Activated T-helper 1 cell treated with Interleukin-2 at 50 U/mL for 16 hours (primary cell): ENCODE results near the gene FAM169A.
"Not testable (repeated sequence)": the region's sequence is repeated elsewhere in the genome, so short reads cannot be mapped to it uniquely, and the experiment has no call there.

Source experiments
- DNase-seq: peaks from one replicate; pipeline ENCODE4 v3.0.0-alpha.2; 2020; ENCODE audit warnings: low read depth

FAM169A gene

DNA sequence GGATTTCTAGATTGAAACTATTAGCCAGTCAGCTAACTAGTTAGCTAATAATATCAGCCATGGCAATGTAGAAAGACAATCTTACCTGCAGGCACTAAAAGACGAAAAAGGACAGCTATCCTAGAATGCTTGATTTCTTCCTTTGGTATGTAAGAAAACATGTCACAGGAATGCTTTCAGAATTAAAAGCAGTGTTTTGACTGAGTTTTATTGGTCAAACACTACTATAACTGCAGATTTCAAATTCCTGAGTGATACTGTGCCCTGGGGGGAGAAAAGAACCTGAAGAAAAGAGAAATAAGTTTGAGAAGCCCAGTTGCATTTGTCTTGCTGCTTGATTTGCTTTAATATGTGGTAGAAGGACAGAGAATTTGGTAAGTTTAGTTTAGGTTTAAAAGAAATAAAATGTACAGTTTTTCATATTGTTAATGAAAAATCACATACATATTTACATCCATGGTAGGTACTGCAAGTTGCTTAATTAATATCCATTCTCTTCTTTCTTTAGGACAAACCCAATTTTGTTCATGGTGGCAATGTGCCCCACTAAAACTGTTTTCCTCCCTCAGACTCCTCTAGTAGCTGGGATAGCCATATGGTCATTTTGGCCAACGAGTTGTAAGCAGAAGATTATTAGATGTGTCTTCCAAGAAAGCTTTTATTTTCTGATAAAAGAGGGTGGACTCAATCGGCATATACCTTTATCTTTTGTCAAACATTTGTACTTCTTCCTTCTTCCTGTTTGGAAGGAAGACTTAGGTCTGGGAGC lies 4.3 kb upstream of the FAM169A start:
- DNase-seq = no peak

- not testable (repeated sequence) for DNase-seq
These were observed 3.2 kb upstream of the FAM169A start for GRCh38 chr5:74869414-74869813.

GRCh38 chr5:74866596-74867162 lies 492 bp upstream of the FAM169A start:
- DNase-seq = no peak

DNA sequence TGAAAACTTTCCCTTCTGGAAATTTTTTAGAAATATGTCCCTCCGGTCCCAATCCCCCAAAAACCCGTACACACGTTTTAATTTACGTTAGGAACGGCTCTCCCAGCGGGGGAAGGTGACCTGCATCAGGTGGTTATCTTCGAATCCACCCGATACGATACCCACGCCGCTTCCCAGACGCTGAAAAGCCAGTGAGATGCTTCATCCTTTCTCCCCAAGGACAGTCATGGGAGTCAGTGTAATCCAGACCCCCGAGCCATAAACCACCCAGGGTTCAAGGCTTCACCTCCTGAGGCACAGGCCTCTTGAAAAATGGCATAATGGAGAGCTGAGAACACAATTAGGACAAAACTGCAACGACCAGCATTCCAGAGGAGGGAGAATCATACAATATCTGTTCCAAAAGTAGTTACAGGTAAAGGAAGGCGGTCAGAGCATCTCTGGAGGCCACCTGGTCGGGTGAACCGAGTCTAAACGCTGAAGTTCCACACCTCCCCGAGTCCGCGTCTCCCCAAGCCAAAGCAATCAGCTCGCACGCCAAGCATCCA lies 857 bp downstream of the FAM169A start:
- DNase-seq = no peak

DNA sequence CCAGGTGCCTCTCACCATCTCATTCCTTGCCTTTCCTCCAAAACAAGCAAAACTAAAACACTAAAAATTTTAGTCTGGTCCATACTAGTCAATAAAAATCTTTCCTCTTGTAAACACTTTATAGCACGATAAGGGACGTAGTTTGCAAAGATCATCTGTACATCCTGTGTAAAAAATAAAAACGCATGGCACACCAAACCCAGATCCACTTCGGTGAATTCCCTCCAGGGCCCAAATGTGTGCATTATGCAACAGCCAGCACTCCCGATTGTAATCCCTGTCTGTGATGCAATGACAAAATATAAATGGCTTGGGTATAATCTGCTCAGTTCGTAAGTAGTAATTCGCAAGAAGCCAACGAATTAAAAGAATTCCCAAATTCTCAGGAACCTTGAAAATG lies 1.4 kb downstream of the FAM169A start:
- no peak for DNase-seq

- no peak for DNase-seq
These were observed 2.5 kb downstream of the FAM169A start for GRCh38 chr5:74863726-74864125.

DNA sequence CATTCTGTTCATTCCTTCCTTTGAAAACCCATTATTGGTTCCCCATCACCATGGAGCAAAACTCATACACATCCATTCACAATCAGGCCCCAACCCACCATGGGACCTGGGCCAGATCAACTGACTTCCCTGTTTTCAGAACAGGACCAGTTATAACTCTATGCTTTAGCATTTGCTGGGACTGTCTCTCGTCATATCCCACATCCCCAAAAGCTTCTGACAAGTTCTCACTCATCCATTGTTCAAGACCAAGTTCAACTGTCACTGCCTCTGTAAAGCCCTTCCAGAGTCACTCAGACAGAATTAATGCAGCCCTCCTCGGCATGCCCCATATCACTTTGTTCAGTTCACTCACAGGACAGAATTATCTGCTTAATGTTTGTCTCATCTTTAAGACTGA lies 4.0 kb downstream of the FAM169A start:
- no peak for DNase-seq

DNA sequence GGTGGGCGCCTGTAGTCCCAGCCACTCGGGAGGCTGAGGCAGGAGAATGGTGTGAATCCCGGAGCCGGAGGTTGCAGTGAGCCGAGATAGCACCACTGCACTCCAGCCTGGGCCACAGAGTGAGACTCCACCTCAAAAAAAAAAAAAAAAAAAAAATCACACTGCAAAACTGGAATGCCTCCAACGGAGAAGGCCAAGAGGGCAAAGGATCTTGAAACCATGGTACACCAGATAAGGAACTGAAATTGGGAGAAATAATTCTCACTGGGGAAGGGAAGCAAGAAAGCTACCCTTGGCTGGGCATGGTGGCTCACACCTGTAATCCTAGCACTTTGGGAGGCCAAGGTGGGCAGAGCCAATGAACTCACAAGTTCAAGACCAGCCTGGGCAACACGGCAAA lies 9.2 kb downstream of the FAM169A start:
- DNase-seq = not testable (repeated sequence)

GRCh38 chr5:74853256-74853655 lies 12.9 kb downstream of the FAM169A start:
- no peak for DNase-seq

DNA sequence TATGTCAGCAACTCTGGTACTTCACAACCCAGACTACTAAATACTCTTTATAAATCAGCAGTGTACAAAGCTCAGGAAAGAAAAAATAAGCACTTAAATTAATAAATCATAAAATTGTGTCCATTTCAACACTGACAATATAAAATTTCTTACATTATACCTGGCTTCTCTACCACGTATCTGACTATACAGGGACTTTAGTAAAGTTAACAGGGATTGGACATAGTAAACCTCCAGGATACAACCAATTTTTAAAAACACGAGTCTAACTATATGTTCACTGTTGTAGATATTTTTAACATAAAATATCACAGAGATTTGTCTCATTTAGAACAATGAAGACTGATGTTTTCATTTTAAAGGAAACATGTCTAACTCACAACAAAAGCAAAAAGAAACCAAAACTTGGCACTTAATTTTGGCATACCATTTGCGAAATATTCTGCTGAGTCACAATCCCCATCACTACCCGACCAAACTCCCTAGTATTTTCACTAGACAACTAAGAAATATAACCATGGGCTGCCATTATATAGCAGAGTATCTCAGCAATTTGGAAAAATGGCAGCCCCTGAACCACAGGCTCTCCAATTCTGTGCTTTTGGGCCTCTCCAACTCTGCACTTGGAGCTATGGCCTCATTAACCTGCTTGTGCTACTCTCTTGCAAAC lies 14.4 kb downstream of the FAM169A start:
- DNase-seq = no peak

DNA sequence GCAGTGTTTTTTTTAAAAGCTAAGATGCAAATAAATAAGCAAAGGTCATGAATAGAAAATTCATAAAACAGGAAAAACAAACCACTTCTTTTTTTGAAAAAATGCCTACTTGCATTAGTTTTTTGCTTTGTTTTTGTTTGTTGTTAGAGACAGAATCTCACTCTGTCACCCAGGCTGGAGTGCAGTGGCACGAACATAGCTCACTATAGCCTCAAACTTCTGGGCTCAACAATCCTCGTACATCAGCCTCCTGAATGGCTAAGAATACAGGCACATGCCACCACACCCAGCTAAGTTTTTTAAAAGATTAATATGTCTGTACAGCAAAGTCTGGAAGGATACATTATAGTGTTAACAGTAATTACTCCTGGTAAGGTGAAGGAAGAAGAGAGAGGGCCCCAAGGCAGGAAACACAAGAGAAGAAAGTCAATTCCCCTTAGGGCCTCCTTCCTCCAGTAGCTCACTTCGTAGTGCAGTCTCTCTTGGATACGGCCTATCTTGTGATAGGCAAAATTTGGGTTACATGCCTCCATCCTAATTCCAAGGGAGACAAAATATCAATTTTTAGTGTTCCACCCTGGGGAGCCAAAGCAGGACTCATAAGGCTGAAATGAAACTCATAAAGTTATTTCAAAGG lies 15.3 kb downstream of the FAM169A start:
- DNase-seq = no peak

DNA sequence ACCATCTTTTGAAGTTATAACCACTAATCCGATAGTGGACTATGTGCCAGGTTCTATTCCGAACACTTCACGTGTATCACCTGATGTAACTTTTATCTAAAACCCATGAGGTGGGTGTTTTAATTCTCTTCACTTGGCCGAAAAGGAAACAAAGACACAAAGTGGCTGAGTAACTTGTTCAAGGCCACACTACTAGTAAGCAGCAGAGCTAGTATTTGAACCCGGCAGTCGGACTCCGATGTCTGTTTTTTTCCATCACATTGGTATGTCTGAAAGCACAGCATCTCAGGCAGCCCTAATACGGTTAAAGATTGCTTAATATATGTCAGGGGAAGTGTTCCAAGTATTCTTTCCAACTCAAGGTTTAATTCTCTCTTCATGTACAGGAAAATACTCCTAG lies 16.2 kb downstream of the FAM169A start:
- DNase-seq = no peak

DNA sequence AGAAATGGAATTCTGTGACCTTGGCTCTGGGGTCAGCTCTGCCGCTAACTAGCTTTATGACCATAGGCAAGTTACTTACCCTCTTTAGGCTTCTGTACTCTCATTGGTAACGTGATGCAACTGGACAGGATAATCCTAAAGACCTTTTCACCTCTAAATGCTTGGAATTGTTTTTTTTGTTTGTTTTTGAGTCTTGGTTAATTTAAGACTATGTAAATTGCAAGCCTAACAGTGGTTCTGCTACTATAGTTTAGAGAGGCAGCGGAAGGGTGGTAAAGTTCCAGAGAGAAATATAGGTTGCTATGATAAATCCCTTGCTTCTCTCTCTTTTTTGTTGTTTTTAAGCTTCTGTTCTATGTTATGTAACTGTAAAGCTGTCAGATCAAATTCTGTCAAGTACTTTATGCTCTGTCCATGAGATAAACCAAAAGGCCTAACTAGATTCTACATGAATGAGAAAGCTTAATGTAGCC lies 17.6 kb downstream of the FAM169A start:
- DNase-seq = no peak

DNA sequence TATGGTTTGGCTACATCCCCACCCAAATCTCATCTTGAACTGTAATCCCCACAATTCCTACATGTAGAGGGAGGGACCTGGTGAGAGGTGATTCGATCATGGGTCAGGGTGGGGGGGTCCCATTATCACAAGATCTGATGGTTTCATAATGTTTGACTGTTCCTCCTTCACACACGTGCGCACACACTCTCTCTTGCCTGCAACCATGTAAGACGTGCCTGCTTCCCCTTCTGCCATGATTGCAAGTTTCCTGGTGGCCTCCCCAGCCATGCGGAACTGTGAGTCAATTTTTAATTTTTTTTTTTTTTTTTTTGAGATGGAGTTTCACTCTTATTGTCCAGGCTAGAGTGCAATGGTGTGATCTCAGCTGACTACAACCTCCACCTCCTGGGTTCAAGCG lies 27.0 kb downstream of the FAM169A start:
- DNase-seq = no peak

DNA sequence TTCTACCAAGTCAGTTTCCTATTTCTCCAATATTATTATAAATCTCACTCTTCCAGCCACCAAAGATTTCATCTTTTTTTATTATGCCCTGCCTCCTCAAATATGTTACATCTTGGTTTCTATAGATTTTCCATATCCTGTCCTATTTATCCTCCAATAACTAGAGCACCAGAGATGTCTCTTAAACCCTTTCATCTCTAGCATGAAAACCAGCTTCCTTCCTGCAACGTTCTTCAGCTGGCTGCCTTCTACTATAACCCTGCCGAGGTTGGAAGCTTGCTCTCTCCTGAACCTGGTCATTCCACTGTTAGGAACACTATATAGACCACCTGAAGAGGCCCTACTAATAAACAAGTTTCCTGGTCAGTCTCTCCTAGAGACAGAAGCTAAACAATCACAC lies 27.9 kb downstream of the FAM169A start:
- no peak for DNase-seq

GRCh38 chr5:74837115-74837514 lies 29.1 kb downstream of the FAM169A start:
- DNase-seq = no peak

- DNase-seq = no peak
These were observed 32.5 kb downstream of the FAM169A start for GRCh38 chr5:74833537-74834266.

DNA sequence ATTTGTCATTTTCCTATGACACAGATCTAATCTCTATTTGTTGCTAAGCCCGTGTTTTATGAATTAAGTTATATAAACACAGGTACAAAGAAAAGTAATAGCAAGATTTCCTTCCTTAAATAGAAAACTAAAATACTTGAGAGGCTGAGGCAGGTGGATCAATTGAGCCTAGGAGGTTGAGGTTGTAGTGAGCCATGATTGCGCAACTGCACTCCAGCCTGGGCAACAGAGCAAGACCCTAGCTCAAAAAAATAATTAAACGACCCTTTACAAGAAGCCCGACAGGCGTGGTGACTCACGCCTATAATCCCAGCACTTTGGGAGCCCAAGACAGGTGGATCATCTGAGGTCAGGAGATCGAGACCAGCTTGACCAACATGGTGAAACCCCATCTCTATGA lies 36.8 kb downstream of the FAM169A start:
- no peak for DNase-seq

- DNase-seq = no peak
These were observed 43.9 kb downstream of the FAM169A start for GRCh38 chr5:74822288-74822687.

DNA sequence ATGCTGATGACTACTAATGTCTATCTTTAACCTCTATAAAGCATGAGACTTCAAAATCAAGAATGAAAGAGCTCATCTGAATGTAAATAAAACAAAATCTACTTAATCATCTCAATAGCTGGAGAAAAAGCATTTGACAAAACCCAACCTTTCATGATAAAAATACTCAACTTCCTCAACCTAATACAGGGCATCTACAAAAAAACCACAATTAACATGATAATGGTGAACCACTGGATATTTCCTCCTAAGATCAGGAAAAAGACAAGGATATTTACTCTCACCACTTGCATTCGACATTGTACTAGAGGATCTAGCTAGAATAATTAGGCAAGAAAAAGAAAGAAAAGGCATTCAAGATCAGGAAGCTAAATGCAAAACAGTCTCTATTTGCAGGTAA lies 49.3 kb downstream of the FAM169A start:
- DNase-seq = no peak

- no peak for DNase-seq
These were observed 55.3 kb downstream of the FAM169A start for GRCh38 chr5:74810915-74811314.

DNA sequence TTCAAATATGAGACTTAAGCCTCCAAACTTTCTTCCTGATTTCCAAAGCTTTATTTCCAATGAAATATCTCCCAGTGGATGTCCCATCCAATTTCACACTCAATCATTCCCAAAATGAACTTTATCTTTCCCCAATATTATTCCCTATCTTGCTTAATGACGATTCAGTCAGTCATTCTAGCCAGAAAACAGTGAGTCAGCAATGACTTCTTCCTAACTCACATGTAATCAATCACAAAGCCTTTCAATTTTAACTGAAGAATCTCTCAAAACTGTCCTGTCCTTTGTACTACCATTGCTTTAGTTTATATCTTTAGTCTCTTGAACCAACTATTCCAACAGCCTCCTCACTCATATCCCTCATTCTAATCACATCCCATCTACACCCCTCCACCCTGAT lies 64.2 kb downstream of the FAM169A start:
- no peak for DNase-seq
